Astrocyte of the spinal cord (primary cell): ENCODE results near the gene SP3.

Experiments used
- DNase-seq: peaks from one replicate; pipeline ENCODE4 v3.0.0; 2011; ENCODE audit warnings: low read depth, low spot score
- H3K4me3 ChIP-seq: 2 replicates; pipeline ENCODE4 v1.5.1; 2011; ENCODE audit warnings: low read depth, mild to moderate bottlenecking, low read length, moderate library complexity
- CTCF ChIP-seq: IDR thresholded peaks from 2 replicates; pipeline ENCODE4 v1.5.1; 2012; ENCODE audit warnings: low read depth, mild to moderate bottlenecking, low read length, inconsistent platforms
- in situ Hi-C: cut with HindIII; loops from 2 replicates; pipeline ENCODE4 v1.10.0; 2017; ENCODE audit warnings: low sequenced_read_pairs

SP3 gene

GRCh38 chr2:173983391-173983871 lies 18.3 kb upstream of the SP3 start:
- peak; percentile 71 for DNase-seq
- no peak overlapping the region for H3K4me3 ChIP-seq
- in situ Hi-C loops = no loop called here
- no peak for TF ChIP-seq CTCF

GRCh38 chr2:173982918-173983317 lies 17.7 kb upstream of the SP3 start:
- in situ Hi-C loops = no loop called here
- DNase-seq = peak; percentile 78
- H3K4me3 ChIP-seq = no peak overlapping the region
- TF ChIP-seq CTCF = no peak

GRCh38 chr2:173982182-173982714 lies 17.1 kb upstream of the SP3 start:
- in situ Hi-C loops = no loop called here
- no peak for DNase-seq
- H3K4me3 ChIP-seq = no peak overlapping the region
- TF ChIP-seq CTCF = no peak

- DNase-seq = no peak
- in situ Hi-C loops = no loop called here
These were observed 16.3 kb upstream of the SP3 start for GRCh38 chr2:173981520-173981919.

GRCh38 chr2:173979751-173980351 lies 14.7 kb upstream of the SP3 start:
- DNase-seq = no peak
- in situ Hi-C loops = no loop called here
- no peak overlapping the region for H3K4me3 ChIP-seq
- TF ChIP-seq CTCF = no peak

More at GRCh38 chr2:173981520-173981919, 16.3 kb upstream of the SP3 start:
- no peak for TF ChIP-seq CTCF
- no peak overlapping the region for H3K4me3 ChIP-seq

GRCh38 chr2:173978447-173978846 lies 13.3 kb upstream of the SP3 start:
- H3K4me3 ChIP-seq = no peak overlapping the region
- no peak for DNase-seq
- in situ Hi-C loops = no loop called here
- TF ChIP-seq CTCF = no peak
